ENCODE data around the gene SH2D1A.
"Not testable (repeated sequence)": the region's sequence is repeated elsewhere in the genome, so short reads cannot be mapped to it uniquely, and the experiment has no call there.

Gene SH2D1A

GRCh38 chrX:124346117-124346876, at the start of gene SH2D1A:
Gene SH2D1A (plus strand): TSS chrX:124346563. CDS start chrX:124346643, 80 bp downstream.
- DNase-seq = no peak

GRCh38 chrX:124299323-124299722, 47.0 kb upstream of the SH2D1A start:
- DNase-seq = not testable (repeated sequence)

DNA sequence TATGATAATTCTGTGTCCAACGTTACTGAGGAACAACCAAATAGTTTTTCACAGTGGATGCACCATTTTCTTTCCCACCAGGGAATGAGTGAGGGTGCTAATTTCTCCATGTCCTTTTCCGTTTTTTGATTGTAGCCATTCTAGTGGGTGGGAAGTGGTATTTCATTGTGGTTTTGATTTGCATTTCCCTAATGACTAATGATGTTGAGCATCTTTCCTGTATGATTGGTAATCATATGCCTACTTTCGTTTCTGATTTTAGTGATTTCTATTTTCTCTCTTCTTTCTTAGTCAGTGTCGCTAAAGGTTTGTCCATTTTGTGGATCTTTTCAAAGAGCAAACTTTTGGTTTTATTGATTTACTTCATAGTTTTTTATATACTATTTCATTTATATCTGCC, 46.0 kb upstream of the SH2D1A start:
- DNase-seq = no peak

- no peak for DNase-seq
Measured at GRCh38 chrX:124307253-124307907, 39.0 kb upstream of the SH2D1A start.

- no peak for DNase-seq
Measured at GRCh38 chrX:124325732-124326131, 20.6 kb upstream of the SH2D1A start.

DNA sequence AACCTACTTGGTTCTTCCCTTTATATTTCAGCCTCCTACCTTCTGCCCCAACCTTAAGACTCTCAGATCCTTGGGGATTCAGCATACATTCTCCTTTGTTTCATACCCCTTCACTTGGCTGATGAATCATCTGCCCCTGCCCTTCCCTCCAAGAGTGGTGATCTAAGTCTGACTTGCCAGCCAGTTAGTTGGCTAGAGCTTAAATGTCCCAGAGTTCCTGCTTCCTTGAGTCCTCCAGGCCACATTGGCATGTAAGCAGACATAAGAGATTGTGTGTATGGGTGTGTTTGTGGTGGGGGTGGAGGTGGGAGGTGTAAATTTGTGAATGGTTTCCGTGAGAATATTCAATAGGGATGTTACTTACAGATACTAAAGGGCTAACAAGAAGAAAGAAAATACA, 17.6 kb upstream of the SH2D1A start:
- DNase-seq = no peak

DNA sequence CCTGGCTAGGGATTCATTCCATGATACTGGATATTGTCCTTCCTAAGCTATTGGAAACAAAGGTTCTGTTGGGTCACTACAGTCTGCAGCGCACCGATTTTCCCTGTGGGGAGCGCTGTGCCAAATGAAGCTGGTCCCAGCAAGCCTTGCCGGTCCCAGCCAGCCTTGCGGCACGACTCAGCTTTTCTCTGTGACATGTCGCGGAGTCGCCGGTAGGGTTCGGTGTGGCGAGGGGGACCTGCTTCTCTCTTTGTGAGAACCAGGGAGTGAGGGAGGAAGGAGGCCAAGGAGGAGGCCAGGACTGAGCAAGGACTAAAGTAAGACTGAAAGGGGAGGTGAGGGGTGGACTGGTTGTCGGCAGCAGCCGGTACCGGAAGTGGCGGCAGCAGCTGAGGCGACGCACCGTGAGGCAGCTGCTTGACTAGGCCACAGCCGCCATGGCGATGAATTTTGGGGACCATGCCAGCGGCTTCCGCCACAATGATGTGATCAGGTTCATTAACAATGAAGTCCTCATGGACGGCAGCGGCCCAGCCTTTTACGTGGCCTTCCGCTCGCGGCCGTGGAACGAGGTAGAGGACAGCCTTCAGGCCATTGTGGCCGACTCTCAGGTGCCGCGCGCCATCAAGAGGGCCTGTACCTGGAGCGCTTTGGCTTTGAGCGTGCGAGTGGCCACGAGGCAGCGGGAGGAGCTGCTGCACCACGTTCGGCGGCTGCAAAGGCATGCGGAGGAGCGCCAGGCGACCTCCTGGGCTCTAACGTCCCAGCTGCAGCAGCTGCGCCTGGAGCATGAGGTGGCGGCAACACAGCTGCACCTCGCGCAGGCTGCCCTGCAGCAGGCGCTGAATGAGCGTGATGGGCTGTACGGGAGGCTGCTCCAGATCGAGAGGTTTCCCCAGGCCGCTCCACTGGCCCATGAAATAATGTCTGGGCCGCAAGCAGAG, 13.6 kb upstream of the SH2D1A start, which contains the start of gene TEX13D:
Gene TEX13D, plus strand, starts transcription at position 180 of the 944 bp plus-strand sequence. Its CDS starts 258 bp downstream, at position 438.
- no peak for DNase-seq

GRCh38 chrX:124333862-124334261, 12.5 kb upstream of the SH2D1A start:
- no peak for DNase-seq

DNA sequence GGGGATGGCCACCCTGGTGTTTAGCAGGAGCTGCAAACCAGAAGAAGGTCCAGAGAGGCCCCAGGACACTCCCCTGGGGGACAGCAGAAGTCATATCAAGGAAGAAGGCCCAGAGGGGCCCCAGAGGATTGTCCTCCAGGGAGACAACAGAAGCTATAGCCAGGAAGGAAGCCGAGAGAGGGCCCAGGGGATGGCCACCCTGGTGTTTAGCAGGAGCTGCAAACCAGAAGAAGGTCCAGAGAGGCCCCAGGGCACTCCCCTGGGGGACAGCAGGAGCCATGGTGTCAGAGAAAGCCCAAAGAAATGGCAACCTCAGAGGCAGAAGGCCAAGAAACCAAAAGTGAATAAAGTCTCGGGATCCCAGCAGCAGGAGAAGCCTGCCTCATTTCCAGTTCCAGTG, 11.8 kb upstream of the SH2D1A start:
- DNase-seq = not testable (repeated sequence)

DNA sequence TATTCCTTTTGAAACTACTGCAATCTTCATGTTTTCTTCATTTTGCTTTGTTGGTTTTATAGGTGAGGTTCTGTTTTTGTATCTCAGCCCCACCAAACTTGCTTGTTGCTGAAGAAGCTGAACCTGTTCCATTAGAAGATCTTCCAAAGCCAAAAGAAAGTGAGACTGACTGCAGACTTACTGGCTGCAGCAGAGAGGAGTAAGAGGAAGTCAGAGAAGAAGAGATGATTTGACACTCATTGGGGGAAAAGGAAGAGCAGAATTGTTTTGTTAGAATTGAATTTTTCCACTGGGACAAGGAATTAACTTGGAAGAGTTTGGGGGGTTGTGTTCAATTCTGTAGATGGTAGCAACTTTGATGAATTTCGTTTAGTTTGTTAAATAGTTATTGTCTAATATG, 10.8 kb upstream of the SH2D1A start:
- DNase-seq = no peak

DNA sequence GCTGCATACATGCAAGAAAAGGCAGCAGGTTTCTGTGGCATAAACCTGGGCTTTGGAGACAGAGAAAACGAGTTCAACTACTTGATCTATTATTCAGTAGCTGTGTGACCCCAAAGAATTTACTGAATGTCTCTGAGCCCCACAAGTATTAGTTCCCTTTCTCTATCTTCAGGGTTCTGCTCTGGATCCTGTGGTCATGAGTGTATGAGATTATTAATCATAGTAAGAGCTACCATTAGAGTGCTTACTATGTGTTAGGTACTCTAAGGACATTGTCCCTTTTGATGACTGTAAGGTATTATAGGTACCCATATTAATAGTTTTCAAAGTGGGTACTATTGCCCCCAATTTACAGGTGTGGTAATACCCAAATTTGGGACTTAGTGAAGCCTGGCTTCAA, 8.4 kb upstream of the SH2D1A start:
- DNase-seq = no peak

GRCh38 chrX:124338733-124339514, 7.4 kb upstream of the SH2D1A start:
- DNase-seq = no peak

- no peak for DNase-seq
Measured at GRCh38 chrX:124341396-124342132, 4.8 kb upstream of the SH2D1A start.

- DNase-seq = no peak
Measured at GRCh38 chrX:124342174-124342867, 4.0 kb upstream of the SH2D1A start.

DNA sequence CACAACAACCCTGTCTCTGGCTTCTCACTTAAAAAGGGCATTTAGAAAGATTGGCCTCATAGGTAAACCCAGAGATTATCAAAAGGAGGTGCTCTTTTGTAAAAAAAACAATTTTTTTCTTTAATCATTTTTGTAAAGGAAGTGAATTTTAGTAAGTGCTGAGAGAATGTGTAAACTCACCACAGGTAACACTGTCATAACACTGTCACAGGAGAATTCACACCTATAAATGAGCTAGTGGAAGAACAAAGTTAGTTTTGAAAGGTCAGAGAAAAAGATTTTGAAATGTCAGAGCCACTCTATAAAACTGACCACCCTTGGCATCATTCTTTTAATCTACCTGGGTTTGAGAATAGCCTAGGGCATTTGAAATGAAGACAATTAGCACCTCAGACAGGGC, 3.3 kb upstream of the SH2D1A start:
- no peak for DNase-seq

GRCh38 chrX:124344246-124344645, 2.1 kb upstream of the SH2D1A start:
- no peak for DNase-seq

DNA sequence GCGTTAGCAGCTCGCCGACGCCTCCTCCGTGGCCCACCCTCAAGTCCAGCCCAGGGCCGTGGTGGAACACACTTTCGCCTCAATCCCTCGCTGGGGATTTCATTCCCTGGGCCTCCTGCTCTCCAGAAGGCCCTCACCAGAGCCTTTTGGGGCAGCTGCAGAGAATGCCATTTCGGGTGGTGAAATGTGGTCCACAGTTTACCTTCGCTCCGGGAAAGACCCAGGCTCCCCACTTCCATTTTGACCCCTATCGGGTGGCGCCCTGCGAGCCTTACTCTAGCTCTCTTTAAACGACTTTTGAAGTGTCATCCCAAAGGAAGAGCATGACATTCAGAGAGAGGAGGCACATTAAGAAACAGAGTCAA, 496 bp downstream of the SH2D1A start:
- DNase-seq = no peak

DNA sequence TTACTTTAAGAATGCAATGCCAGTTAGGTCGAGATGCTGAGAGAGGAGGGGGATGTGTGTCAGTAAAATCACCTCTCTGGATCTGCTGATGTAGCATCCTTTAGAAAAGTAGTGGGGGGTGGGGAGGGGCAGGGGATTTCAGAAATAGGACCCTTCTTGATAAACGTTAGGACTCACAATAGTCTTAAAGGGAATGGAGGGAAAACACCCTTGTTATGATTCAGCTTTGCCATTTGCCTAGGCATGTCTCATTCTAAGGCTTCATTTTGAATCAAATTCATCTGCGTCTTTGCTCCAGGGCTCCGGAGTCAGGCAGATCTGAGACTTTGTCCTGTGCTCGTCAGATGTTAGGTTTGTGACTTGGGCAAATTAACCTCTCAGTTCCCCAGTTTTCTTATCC, 879 bp downstream of the SH2D1A start:
- no peak for DNase-seq

GRCh38 chrX:124348182-124348581, 1.8 kb downstream of the SH2D1A start:
- DNase-seq = no peak

GRCh38 chrX:124348885-124349453, 2.6 kb downstream of the SH2D1A start:
- DNase-seq = no peak

- DNase-seq = no peak
Measured at GRCh38 chrX:124354648-124355047, 8.3 kb downstream of the SH2D1A start.
